MV-4-11 (cell line): ENCODE data around the gene CDKN1B.

Experiments
- DNase-seq: peaks from one replicate; lab custom pipeline; 2025; lab: John Stamatoyannopoulos, UW

CDKN1B gene

GRCh38 chr12:12701457-12701856 is 15.7 kb upstream of the CDKN1B start:
- no peak for DNase-seq

GRCh38 chr12:12704593-12705230 is 12.5 kb upstream of the CDKN1B start:
- DNase-seq, result peak; percentile 85

- peak; percentile 27 for DNase-seq
These were observed 11.2 kb upstream of the CDKN1B start for GRCh38 chr12:12705838-12706520.

GRCh38 chr12:12713932-12714275 is 3.3 kb upstream of the CDKN1B start:
- no peak for DNase-seq

GRCh38 chr12:12714276-12715021 is 2.7 kb upstream of the CDKN1B start:
- DNase-seq, result peak; percentile 4

GRCh38 chr12:12715128-12715458 is 2.1 kb upstream of the CDKN1B start:
- no peak for DNase-seq

- peak; percentile 87 for DNase-seq
These were observed 1.6 kb upstream of the CDKN1B start for GRCh38 chr12:12715459-12716150.

GRCh38 chr12:12716151-12716792 is 896 bp upstream of the CDKN1B start:
- DNase-seq, result peak; percentile 55

GRCh38 chr12:12717586-12718380 is 615 bp downstream of the CDKN1B start:
- DNase-seq, result peak; percentile 42

GRCh38 chr12:12718381-12718759 is 1.2 kb downstream of the CDKN1B start:
- no peak for DNase-seq

GRCh38 chr12:12718853-12719252 is 1.7 kb downstream of the CDKN1B start:
- DNase-seq, result peak; percentile 26

GRCh38 chr12:12719496-12719895 is 2.3 kb downstream of the CDKN1B start:
- peak; percentile 67 for DNase-seq

- DNase-seq, result peak; percentile 8
These were observed 2.9 kb downstream of the CDKN1B start for GRCh38 chr12:12720052-12720451.

- DNase-seq, result peak; percentile 55
These were observed 3.5 kb downstream of the CDKN1B start for GRCh38 chr12:12720672-12721161.

- peak; percentile 28 for DNase-seq
These were observed 4.1 kb downstream of the CDKN1B start for GRCh38 chr12:12721176-12721751.

GRCh38 chr12:12721814-12722434 is 4.8 kb downstream of the CDKN1B start:
- DNase-seq, result peak; percentile 22

- DNase-seq, result peak; percentile 85
These were observed 5.4 kb downstream of the CDKN1B start for GRCh38 chr12:12722435-12723148.

- no peak for DNase-seq
These were observed 6.0 kb downstream of the CDKN1B start for GRCh38 chr12:12723149-12723680.

- peak; percentile 34 for DNase-seq
These were observed 6.7 kb downstream of the CDKN1B start for GRCh38 chr12:12723681-12724420.
